GM21367 (cell line): Measurements from ENCODE around the gene TSSK3.

Experiments used
- ATAC-seq: cut with Tn5 transposase; IDR thresholded peaks from one replicate; pipeline ENCODE4 v1.9.1; 2021; ENCODE audit not compliant: unreplicated experiment

Gene TSSK3

DNA sequence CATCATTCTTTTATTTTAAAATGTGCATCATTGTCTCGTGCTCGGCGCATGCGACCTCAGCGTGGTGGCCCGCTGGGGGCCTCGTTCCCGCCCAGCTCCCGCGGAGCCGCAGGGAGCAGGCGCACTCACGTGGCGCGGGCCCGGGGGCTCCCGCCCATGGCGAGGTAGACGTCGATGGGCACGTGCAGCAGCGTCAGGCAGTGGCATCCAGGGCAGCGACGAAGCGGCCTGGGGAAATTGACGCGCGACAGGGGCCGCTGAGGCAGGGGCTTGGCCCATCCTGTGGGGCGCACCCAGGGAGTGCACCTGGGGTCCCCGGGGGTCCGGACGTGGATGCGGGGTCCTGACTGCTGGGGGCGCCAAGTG lies 1.0 kb upstream of the TSSK3 start:
- ATAC-seq = no peak

DNA sequence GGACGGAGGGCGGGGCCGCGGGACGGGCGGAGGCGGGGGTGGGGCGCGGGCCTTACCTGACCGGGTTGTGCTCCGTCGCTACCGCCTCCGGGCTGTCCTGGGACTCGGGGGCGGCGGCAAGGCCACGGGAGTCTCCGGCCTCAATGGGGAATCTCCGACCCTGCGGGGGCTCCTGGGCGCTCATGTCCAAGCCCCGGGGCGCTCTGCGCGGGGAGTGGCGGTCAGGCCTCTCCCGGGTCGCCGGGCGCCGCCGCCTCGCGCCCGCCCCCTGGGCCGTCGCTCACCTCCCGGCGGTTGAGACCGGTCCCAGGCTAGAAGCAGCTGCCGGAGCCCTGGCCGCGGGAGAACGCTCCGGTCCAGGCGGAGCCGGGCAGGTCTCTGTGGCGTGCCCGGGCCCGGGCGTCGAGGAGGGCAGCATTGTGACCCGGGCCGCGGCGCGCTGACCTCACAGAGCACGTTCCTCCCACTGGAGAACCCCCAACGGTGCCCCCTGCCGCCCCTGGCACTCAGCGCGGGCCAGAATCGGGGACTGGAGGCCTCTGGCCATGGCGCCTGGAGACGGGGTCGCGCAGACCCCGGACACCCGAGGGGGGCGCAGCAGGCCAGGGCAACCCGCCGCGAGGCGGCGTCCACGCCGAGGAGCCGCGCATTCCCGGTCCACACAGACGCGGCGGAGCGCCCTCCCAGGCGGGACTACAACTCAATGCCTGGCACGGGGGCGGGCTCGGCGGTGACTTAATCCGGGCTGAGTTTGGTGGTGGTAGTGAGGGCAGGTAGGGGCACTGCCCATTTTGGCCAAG lies 465 bp upstream of the TSSK3 start:
- ATAC-seq = no peak

- no peak for ATAC-seq
Measured at GRCh38 chr1:32363713-32364112, 1.4 kb downstream of the TSSK3 start.

- ATAC-seq = no peak
Measured at GRCh38 chr1:32364836-32365235, 2.5 kb downstream of the TSSK3 start.

- no peak for ATAC-seq
Measured at GRCh38 chr1:32365445-32365844, 3.1 kb downstream of the TSSK3 start.

DNA sequence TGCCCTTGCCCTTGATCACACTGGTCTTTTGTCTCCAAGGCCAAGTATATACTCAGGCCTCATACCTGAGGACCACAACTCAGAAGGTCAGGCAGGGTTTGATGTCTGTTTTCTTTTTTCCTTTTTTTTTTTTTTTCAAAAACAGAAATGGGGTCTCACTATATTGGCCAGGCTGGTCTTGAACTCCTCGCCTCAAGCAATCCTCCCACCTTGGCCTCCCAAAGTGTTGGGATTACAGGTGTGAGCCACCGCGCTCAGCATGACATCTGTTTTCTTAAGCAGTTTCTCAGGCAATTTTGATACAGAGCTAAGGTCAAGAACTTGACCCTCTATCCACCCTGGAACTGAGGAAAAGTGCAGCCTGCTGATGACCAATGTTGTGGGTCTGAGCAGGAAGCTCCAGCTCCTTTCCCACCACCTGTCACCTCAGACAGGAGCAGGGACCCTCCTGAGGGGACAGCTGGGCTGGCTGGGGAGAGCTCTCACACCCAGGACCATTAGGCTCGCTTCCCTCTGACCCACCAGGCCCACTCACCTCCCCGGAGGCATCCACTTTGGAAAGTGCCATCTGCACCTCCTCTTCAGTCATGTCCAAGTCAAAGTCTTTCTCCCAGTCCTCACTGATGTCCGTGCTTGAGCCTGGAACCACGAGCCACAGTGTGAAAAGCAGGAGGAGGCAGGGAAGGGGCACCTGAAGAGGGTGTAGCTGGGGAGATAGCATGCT lies 5.7 kb downstream of the TSSK3 start:
- no peak for ATAC-seq

- no peak for ATAC-seq
Measured at GRCh38 chr1:32372149-32372756, 9.9 kb downstream of the TSSK3 start.

GRCh38 chr1:32373996-32374592 lies 11.8 kb downstream of the TSSK3 start:
- no peak for ATAC-seq

DNA sequence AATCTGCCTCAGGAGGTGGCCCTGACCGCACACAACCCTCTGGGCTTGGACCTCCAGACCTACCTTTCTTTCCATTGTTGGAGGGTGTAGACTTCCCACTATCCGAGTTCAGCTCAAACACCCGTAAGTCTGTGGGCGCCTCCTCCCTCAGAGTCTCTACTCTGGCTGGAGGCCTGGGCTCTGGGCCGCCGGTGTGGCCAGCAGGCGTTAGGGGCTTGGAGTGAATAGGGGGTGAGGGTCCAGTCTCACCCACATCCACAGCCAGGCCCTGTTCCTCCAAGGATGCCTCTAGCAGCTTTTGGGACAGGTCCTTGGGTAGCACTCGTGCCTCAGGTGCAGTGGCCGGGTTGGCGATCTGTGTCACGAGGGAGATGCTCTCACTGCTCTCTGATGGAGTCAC lies 13.9 kb downstream of the TSSK3 start:
- ATAC-seq = no peak

- no peak for ATAC-seq
Measured at GRCh38 chr1:32377541-32378220, 15.3 kb downstream of the TSSK3 start.

DNA sequence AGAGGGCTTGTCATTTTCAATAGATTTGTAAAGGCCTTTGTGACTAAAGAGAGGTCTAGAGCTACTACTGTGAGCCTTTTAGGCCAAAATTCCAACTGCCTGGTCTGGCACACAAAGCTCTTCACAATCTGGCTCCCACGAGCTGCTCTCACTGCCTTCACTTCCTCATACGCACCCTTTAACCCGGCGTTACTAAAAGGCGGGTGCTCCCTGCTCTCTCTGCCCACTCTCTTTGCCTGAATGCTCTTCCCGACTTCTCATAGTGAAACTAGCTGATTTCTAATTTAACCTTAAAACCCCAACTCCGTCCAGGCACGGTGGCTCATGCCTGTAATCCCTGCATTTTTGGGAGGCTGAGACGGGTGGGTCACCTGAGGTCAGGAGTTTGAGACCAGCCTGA lies 17.7 kb downstream of the TSSK3 start:
- no peak for ATAC-seq

GRCh38 chr1:32386676-32387392 lies 24.5 kb downstream of the TSSK3 start:
- no peak for ATAC-seq

DNA sequence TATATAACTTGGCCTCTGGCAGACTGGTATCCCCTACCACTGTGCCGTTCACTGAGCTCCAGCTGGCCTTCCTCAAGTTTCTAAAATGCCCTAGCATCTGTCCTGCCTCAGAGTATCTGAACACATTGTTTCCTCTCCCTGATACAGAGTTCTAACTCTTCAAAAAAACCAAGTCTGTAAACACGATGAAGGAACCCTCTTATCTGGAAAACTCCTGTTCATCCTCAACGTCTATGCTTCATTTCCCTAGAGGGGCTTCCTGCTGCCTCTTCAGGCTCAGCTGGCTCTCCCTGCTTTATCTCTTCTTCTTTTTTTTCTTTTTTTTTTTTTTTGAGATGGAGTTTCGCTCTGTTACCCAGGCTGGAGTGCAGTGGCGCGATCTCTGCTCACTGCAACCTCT lies 26.3 kb downstream of the TSSK3 start:
- no peak for ATAC-seq

DNA sequence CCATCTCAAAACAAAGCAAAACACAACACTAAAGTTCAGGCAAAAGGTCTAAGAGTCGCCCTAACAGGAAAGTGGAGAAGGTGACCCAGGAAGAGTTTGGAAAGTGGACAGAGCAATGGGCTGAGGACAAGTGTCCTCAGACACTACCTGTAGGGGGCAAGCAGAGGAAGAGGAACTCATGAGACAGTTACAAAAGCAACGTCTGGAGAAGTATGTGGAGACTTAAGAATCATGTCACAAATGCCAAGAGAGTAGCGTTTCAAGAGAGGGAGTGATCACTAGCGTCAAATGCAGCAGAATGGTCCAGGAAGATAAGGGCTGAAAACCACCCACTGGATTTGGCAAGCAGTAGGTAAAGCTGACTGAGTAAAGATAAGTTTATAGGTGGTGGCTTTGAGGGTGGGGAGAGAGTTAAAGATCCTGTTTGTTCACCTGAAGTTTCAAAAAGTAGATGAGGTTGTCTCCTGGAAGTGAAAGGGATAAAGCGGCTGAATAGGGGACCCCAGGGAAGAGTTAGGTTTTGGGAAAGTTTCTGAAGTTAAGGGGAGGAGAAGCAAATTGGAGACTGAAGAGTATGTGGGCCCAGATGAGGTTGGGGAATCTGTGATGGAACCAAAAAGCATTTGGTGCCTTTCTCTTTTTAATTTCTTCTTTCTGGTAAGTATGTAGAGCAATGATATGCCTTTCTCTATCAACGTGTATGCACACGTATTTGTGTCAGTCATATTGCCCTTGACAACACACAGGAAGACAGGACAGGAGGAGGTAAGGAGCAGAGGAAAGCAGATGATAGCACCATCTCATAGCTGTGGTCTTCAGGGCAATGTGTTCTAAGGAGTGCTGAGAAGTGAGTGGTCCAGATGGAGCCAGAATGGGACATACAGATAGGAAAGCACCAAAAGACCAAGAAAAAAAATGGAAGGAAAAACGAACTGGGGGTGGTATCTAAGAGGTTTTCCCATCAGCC lies 28.8 kb downstream of the TSSK3 start:
- ATAC-seq = no peak

GRCh38 chr1:32392325-32392724 lies 30.0 kb downstream of the TSSK3 start:
- ATAC-seq = no peak

DNA sequence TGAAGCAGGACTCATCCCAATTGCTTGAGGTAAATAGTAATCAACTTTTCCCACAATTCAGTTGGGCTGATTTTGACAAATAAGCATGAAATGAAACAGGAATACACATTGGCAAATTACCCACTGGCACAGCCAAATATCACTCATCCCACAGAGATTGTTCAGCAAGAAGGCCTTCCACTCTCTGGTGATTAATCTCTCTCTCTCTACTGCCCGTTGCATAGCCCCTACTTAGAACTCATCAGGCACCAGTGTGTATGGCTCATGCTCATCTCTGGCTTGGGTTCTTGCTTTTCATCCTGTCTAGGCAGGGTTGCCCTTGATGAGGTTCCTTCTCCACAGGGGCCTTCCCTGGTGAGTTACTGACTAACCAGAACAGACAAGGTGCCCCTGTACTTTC lies 30.8 kb downstream of the TSSK3 start:
- no peak for ATAC-seq

DNA sequence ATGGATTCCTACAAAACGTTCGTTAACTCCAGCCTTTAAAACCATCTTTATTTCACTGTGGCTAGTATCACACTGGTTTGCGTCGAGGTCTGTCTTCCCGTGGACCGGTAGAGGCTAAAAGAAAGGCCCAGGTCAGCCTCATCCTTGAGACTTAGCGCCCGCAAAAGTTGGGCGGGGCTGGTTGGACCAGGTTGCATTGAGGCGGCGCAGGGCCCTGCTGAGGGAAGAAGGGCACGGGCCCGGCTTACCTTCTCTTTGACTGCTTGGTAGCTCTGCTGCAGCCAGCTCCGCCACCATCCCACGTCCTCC lies 31.4 kb downstream of the TSSK3 start:
- ATAC-seq = peak; percentile 13

- ATAC-seq = peak; percentile 93
Measured at GRCh38 chr1:32394141-32394889, 32.0 kb downstream of the TSSK3 start, which contains the start of gene BSDC1. Gene BSDC1, minus strand, starts transcription at chr1:32394441. Its CDS starts 27 bp downstream, at chr1:32394414.
